ENCODE data around the gene C16orf95.

The C16orf95 gene

DNA sequence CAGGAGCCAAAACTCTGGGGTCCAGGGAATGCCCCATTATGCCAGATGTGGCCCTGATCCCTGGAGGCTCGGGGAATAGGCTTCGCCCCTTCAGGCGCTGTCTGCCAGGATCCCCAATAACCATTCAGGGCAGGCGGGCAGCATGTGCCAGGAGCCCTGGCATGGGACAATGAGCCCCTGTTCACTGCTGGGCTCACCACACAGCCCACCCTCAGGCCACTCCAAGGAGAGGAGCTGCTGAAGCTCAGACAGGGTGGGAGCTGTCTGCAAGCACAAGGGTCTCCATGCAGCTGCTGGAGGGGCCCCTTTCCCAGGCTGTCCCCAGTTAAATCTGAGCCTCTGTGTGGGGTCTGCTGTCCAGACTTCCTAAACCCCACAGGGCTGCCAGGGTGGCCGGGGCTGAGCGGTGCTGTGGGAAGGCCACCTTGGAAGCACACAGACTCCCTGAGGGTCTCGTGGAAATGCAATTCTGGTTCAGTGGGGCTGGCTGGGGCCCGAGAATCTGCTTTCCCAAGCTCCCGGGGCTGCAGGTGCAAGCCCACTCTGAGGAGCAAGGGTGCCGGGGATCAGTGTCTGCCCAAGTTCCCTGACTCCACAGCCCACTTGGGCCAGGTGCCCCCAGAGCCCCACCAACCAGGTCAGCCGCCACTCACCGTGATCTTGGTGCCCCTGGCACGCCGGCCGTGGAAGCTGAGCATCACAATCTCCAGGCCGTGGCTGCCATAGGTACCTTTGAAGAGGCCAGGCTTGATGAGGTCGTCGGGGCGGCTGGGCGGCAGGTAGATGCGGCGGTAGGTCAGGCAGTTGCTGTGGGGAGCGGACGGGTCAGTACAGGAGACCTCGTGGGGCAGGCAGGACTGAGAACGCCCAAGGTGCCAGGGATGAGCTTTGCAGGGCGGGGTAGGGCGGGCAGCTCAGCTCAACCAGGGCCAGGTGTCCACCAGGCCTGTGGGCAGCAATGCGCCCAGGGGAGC lies 17.7 kb upstream of the C16orf95 start:
- TF ChIP-seq, protein P1, sequence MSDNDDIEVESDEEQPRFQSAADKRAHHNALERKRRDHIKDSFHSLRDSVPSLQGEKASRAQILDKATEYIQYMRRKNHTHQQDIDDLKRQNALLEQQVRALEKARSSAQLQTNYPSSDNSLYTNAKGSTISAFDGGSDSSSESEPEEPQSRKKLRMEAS (IDR thresholded peaks at IDR 0.05; ENCODE audit: low read depth, low read length): no peak
- no peak for TF ChIP-seq POLR2A (IDR thresholded peaks at IDR 0.05; ENCODE audit: extremely low read depth, insufficient read length)
- TF ChIP-seq, protein P2, sequence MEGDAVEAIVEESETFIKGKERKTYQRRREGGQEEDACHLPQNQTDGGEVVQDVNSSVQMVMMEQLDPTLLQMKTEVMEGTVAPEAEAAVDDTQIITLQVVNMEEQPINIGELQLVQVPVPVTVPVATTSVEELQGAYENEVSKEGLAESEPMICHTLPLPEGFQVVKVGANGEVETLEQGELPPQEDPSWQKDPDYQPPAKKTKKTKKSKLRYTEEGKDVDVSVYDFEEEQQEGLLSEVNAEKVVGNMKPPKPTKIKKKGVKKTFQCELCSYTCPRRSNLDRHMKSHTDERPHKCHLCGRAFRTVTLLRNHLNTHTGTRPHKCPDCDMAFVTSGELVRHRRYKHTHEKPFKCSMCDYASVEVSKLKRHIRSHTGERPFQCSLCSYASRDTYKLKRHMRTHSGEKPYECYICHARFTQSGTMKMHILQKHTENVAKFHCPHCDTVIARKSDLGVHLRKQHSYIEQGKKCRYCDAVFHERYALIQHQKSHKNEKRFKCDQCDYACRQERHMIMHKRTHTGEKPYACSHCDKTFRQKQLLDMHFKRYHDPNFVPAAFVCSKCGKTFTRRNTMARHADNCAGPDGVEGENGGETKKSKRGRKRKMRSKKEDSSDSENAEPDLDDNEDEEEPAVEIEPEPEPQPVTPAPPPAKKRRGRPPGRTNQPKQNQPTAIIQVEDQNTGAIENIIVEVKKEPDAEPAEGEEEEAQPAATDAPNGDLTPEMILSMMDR (IDR thresholded peaks at IDR 0.05; ENCODE audit: low read depth, low read length): no peak
- TF ChIP-seq MYC (IDR thresholded peaks at IDR 0.05; ENCODE audit: low read depth, low read length): no peak
- no peak for DNase-seq (ENCODE audit: low read depth)
- no peak overlapping the region for H3K4me3 ChIP-seq (ENCODE audit: low read depth, low read length)

DNA sequence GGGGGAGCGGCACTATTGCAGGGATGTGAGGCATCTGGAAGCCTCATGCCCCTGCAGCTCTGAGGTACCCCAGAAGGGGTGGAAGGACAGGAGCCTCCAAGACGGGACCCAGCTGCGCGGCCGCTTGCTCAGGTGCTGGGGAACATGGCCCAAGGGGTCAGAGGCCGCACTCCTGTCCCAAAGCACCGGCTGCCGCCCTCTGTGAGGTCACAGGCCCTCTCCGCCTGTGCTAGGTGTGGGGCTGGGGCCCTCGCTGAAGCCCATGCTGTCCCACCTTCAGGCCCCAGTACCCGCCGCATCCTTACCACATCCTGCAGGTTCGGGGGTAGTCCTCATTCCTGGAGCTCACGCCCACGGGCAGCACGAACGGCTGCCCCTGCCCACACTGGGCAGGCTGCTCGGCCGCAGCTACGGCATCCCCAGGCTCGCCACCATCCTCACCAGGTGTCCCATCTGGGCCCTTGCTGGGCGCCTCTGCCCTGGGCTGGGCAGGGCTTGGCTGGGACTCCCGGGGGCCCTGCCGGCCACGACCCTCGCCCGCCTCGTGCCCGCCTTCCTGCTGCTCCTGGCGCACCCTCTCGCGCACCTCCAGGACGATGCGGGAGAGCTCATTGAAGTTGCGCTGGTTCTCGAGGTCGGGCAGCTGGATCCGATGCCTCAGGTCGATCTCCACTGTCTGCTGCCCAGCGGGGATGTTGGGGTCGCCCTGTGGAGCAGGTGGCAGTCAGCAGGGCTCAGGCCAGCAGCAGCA lies 16.6 kb upstream of the C16orf95 start:
- no peak for DNase-seq (ENCODE audit: low read depth)
- TF ChIP-seq MYC (IDR thresholded peaks at IDR 0.05; ENCODE audit: low read depth, low read length): no peak
- no peak for TF ChIP-seq POLR2A (IDR thresholded peaks at IDR 0.05; ENCODE audit: extremely low read depth, insufficient read length)
- TF ChIP-seq, protein P1 (IDR thresholded peaks at IDR 0.05; ENCODE audit: low read depth, low read length): no peak
- TF ChIP-seq, protein P2 (IDR thresholded peaks at IDR 0.05; ENCODE audit: low read depth, low read length): no peak
- no peak overlapping the region for H3K4me3 ChIP-seq (ENCODE audit: low read depth, low read length)

DNA sequence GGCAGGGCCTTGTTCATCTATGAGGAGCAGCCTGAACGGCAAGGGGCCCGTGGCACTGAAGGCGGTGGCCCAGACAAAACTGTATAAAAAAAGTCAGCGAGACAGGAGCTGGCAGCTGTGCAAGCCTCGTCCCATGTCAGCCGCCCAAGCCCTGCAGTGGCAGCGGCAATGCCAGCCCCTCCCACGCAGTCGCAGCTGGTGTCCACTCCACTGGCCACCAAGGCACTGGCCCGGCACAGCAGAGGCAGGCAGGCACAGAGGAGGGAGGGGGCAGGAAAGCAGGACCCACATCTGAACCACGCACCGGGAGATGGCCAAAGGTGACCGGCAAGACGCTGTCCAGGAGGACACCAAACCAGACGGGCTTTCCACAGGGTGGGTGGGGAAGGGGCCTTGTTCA lies 15.9 kb upstream of the C16orf95 start:
- H3K4me3 ChIP-seq (ENCODE audit: low read depth, low read length): no peak overlapping the region
- TF ChIP-seq, protein P2 (IDR thresholded peaks at IDR 0.05; ENCODE audit: low read depth, low read length): no peak
- no peak for TF ChIP-seq POLR2A (IDR thresholded peaks at IDR 0.05; ENCODE audit: extremely low read depth, insufficient read length)
- TF ChIP-seq MYC (IDR thresholded peaks at IDR 0.05; ENCODE audit: low read depth, low read length): no peak
- TF ChIP-seq, protein P1 (IDR thresholded peaks at IDR 0.05; ENCODE audit: low read depth, low read length): no peak
- no peak for DNase-seq (ENCODE audit: low read depth)

DNA sequence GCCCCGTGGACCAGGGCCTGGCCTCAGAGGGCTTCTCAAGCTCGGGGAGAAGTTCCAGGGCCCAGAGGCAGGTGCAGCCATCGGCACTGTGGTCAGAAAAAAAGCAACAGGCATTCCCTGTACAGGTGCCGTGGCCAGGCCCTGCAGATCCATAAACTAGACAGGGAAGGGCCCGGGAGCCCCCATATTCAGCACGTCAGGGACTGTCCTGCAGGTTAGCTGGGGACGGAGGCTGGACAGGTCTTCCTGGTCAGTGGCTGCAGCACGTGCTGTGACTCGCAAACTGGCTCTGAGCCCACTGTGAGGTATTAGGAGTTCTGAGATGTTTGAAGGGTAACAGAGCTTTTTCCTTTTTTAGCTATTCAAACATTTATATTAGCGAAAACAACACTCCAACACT lies 15.0 kb upstream of the C16orf95 start:
- no peak for DNase-seq (ENCODE audit: low read depth)
- no peak overlapping the region for H3K4me3 ChIP-seq (ENCODE audit: low read depth, low read length)
- TF ChIP-seq, protein P1 (IDR thresholded peaks at IDR 0.05; ENCODE audit: low read depth, low read length): no peak
- no peak for TF ChIP-seq MYC (IDR thresholded peaks at IDR 0.05; ENCODE audit: low read depth, low read length)
- TF ChIP-seq, protein P2 (IDR thresholded peaks at IDR 0.05; ENCODE audit: low read depth, low read length): no peak
- no peak for TF ChIP-seq POLR2A (IDR thresholded peaks at IDR 0.05; ENCODE audit: extremely low read depth, insufficient read length)

DNA sequence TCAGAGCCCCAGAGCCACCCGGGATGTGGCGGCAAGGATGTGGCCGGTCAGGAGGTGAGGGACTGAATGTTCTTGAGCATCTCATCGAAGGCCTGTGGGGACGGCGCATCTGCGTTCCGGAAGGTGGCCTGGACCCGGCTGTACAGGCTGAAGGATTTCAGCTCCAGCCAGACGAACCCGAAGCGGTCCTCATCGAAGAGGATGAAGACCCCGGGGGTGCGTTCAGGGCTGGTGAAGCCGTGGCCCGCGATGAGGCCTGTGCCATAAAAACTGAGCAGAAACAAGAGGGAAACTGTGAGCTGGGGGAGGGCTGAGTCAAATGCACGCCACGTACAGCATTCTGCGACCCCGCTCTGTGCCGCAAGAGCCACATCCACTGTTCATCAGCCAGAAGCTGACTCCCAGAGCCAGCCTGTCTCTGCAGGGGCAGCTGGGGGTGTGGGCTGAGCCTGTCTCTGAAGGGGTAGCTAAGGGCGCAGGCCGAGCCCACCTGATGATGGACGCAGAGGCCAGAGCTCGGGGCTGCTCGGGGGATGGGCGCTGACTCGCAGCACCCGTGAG lies 14.1 kb upstream of the C16orf95 start:
- no peak overlapping the region for H3K4me3 ChIP-seq (ENCODE audit: low read depth, low read length)
- DNase-seq (ENCODE audit: low read depth): no peak
- TF ChIP-seq, protein P2 (IDR thresholded peaks at IDR 0.05; ENCODE audit: low read depth, low read length): no peak
- TF ChIP-seq POLR2A (IDR thresholded peaks at IDR 0.05; ENCODE audit: extremely low read depth, insufficient read length) (no peak), MYC (IDR thresholded peaks at IDR 0.05; ENCODE audit: low read depth, low read length) (no peak)
